Body of pancreas (tissue), 4 donors: ENCODE measurements around the gene PRDM15. TPM values are rescaled to one million over a fixed set of nuclear protein-coding genes. Genes with fewer than 3 reads are reported as not detected.

Experiments used
- ATAC-seq: fragments of 150-250 bp; one replicate; pipeline ENCODE4 v1.9.1; 2016
- DNase-seq, 4 donors: peaks; one replicate each; pipeline ENCODE4 v3.0.0-alpha.2; 2019
- H3K27ac ChIP-seq, 4 donors: fragments of 200-600 bp; sonication (generic); 1 replicate in 3 of 4; 2 replicates in 1 of 4; pipeline versions ENCODE4 v1.5.1 to v1.6.1; 2016 to 2019; ENCODE audit warnings: mild to moderate bottlenecking in 1 of 4, mixed read lengths in 1 of 4, moderate library complexity in 1 of 4
- H3K27me3 ChIP-seq, 2 donors: fragments of 200-600 bp; sonication (generic); one replicate each; pipeline ENCODE4 v1.6.0; 2016; ENCODE audit warnings: mild to moderate bottlenecking in 1 of 2
- H3K36me3 ChIP-seq, 2 donors: fragments of 200-600 bp; sonication (generic); replicated peaks in 1 of 2; 2 replicates each; pipeline ENCODE4 v1.5.1; 2016; ENCODE audit warnings: low read depth in 2 of 2; ENCODE audit not compliant: insufficient read depth in 1 of 2
- H3K4me1 ChIP-seq: fragments of 200-600 bp; sonication (generic); one replicate; pipeline ENCODE4 v1.6.0; 2016
- H3K4me3 ChIP-seq, 2 donors: fragments of 200-600 bp; sonication (generic); 1 replicate in 1 of 2; 2 replicates in 1 of 2; pipeline ENCODE4 v1.5.1; 2016 to 2019
- H3K9me3 ChIP-seq, 3 donors: fragments of 200-600 bp; sonication (generic); 1 replicate in 2 of 3; 2 replicates in 1 of 3; pipeline ENCODE4 v1.5.1; 2016
- POLR2A ChIP-seq, 3 donors: fragments of 450-650 bp; IDR thresholded peaks; one replicate each; pipeline ENCODE4 v1.6.1; 2016; ENCODE audit warnings: antibody characterized with exemption in 3 of 3, mild to moderate bottlenecking in 2 of 3
- WGBS, 2 donors: methylation state at CpG; one replicate each; pipeline ENCODE4 v1.1.5; 2017; 5-methylcytosine and 5-hydroxymethylcytosine counted together
- intact Hi-C: fragments of 100-400 bp; cut with DNase I; formaldehyde crosslinking; loops from one replicate; pipeline ENCODE4 v1.15.1; 2023
- total RNA-seq, 2 donors: library from RNA; depleted of rRNA; stranded (reverse); fragments of >200 nt; gene quantifications; one replicate each; pipeline ENCODE4 v1.1.0, GENCODE V29; 2016
- TF ChIP-seq, protein P1 (sequence below), 7 experiments: fragments of 450-650 bp in 4 of 7; fragments of 200-600 bp in 3 of 7; sonication (generic) in 3 of 7; IDR thresholded peaks; one replicate each; pipeline ENCODE4 v1.5.1; 2016 to 2019; ENCODE audit warnings: antibody characterized with exemption in 7 of 7

PRDM15 gene
- total RNA-seq, 2 donors from 2014 or later = 3.1 to 6.9 TPM

GRCh38 chr21:41801321-41802197 is 77.6 kb downstream of the PRDM15 start:
- intact Hi-C loops = no loop called here
- Histone ChIP-seq H3K36me3 (peaks cover 0 to 5% of the 10 kb centered on the region in 2 donors), H3K27ac (no peak overlapping the region), H3K9me3 (no peaks in the 10 kb centered on the region), H3K27me3 (no peaks in the 10 kb centered on the region), H3K4me1 (no peaks in the 10 kb centered on the region), H3K4me3 (no peak overlapping the region)
- TF ChIP-seq, protein P1, sequence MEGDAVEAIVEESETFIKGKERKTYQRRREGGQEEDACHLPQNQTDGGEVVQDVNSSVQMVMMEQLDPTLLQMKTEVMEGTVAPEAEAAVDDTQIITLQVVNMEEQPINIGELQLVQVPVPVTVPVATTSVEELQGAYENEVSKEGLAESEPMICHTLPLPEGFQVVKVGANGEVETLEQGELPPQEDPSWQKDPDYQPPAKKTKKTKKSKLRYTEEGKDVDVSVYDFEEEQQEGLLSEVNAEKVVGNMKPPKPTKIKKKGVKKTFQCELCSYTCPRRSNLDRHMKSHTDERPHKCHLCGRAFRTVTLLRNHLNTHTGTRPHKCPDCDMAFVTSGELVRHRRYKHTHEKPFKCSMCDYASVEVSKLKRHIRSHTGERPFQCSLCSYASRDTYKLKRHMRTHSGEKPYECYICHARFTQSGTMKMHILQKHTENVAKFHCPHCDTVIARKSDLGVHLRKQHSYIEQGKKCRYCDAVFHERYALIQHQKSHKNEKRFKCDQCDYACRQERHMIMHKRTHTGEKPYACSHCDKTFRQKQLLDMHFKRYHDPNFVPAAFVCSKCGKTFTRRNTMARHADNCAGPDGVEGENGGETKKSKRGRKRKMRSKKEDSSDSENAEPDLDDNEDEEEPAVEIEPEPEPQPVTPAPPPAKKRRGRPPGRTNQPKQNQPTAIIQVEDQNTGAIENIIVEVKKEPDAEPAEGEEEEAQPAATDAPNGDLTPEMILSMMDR (IDR thresholded peaks at IDR 0.05) = no peak
- TF ChIP-seq POLR2A (IDR thresholded peaks at IDR 0.05) = no peak
- WGBS, 2 donors = 83 to 88% methylated on average over 23 to 32 of the region's 32 CpGs
- no peak for DNase-seq
- ATAC-seq = no peak

DNA sequence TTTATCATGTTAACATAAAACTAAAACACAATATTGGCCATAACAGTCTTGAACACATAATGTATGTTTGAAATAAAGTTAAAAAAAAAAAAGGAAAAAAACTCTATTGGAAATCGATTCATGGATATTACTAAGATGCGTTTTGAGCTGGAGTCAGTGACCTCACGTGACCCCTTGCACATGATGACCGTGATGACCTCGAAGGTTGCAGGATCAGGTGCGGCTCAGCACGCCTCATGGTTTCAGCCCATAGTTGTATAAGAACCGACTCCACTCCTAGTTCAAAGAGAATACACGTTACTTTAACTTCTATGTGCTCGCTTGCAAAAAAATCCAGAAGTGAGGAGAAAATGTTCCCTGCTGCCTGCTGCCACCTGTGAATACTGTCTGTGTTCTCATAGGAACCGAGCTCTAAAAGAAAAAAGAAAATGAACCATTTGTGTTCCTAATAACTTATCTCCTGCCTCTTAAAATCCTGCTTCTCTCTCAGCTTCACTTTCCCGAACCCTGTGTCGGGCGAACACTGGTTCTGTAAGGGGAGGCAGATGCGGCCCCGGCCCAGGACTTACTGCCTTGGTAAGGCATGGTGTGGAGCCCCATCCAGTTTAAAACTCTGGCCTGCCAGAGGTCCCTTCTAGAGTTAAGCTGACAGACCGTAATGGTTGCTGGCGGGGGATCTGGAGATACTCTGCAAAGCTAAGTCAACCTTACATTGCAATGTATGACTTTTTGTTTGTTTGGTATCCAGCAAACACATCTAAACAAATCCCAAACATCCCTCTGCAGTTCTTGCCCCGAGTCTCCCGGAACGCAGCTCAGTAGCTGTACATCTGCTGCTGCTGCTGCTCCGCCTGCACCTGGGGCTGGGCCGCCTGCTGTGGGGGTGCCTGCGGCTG is 78.5 kb downstream of the PRDM15 start:
- Histone ChIP-seq H3K9me3 (no peaks in the 10 kb centered on the region), H3K27me3 (no peaks in the 10 kb centered on the region), H3K36me3 (peaks cover 0 to 5% of the 10 kb centered on the region in 2 donors), H3K4me1 (no peaks in the 10 kb centered on the region), H3K4me3 (no peak overlapping the region), H3K27ac (no peak overlapping the region)
- 79 to 82% methylated on average over 24 of the region's 24 CpGs for WGBS, 2 donors
- TF ChIP-seq POLR2A (IDR thresholded peaks at IDR 0.05) = no peak
- TF ChIP-seq, protein P1 (IDR thresholded peaks at IDR 0.05) = no peak
- intact Hi-C loops = no loop called here
- no peak for DNase-seq
- ATAC-seq = no peak

DNA sequence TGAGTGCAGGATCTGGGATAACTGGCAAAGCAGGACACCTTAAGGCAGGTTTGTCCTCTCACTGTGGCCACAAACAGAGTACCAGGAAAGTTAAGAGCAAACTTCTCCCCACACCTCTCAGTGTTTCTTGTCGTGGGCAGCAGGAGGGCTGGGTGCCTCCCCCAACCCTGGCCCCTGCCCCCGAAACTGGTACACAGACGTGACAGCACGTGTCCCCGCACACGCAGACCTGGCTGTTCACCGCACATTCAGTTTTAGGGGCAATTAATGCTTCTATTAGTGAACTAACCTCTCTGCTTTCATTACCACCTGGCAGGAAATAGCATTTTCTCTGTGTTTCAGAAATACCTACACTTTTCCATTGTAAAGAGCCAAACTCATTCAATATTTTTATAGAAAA is 79.4 kb downstream of the PRDM15 start:
- H3K27me3 ChIP-seq = no peaks in the 10 kb centered on the region
- no peak overlapping the region for H3K27ac ChIP-seq
- no peak for ATAC-seq
- no peaks in the 10 kb centered on the region for H3K4me1 ChIP-seq
- TF ChIP-seq, protein P1 (IDR thresholded peaks at IDR 0.05) = no peak
- no peak for TF ChIP-seq POLR2A (IDR thresholded peaks at IDR 0.05)
- intact Hi-C loops = no loop called here
- no peak for DNase-seq
- no peaks in the 10 kb centered on the region for H3K9me3 ChIP-seq
- 78 to 92% methylated on average over 7 of the region's 7 CpGs for WGBS, 2 donors
- peaks cover 0 to 5% of the 10 kb centered on the region in 2 donors for H3K36me3 ChIP-seq
- no peak overlapping the region for H3K4me3 ChIP-seq

DNA sequence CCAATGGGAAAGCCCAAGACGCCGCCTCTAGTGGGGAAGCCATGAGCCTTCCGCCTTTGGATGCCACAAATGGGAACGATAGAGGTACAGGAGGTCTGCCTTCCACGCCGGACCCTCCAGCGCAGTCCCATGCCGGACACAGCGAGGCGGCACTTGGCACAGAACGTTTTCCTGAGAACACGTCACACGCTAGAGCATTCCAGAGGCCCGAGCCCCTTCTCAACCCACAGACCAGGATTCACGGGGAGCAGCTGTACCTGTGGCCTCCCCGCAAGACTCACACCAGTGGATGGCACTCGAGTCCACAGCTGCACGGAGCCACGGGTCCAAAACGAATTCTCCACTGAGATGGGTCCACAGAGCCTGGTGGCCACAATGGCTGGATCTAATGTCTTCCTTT is 80.8 kb downstream of the PRDM15 start:
- Histone ChIP-seq H3K36me3 (peaks cover 0 to 5% of the 10 kb centered on the region in 2 donors), H3K9me3 (no peaks in the 10 kb centered on the region), H3K27me3 (no peaks in the 10 kb centered on the region), H3K4me3 (no peak overlapping the region), H3K4me1 (no peaks in the 10 kb centered on the region), H3K27ac (no peak overlapping the region)
- TF ChIP-seq POLR2A (IDR thresholded peaks at IDR 0.05) = no peak
- DNase-seq = no peak
- 86 to 94% methylated on average over 16 to 20 of the region's 20 CpGs for WGBS, 2 donors
- ATAC-seq = no peak
- intact Hi-C loops = no loop called here

DNA sequence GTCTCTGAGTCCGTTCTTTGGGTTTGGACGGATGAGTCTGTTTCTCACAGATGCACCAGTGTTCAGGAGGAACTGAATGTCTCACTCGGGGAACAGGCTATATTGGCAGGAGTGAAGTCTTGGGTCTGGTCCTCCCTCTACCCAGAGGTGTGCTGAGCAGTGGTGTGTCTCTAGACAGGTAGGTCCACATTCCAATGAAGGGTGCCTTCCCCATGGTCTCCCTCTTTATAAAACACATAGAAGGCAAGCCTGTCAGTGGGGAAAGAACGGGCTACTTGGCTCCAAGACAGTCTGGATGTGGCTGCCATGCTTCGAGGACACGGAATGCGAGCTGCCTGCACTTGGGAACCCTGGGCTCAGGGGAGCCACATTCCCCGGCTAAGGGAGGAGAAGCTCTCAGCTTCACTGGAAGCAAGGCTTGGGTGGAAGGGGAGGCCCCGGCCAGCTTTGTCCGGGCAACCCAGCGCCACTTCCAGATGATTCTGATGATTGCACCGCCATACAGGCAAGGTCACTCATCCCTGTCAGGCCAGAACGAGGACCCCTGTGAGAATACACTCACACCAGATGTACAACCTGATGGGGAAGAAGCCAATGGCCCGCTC is 82.6 kb downstream of the PRDM15 start:
- Histone ChIP-seq H3K27me3 (no peaks in the 10 kb centered on the region), H3K36me3 (peaks cover 0 to 1% of the 10 kb centered on the region in 2 donors), H3K27ac (no peak overlapping the region), H3K4me3 (no peak overlapping the region), H3K9me3 (peaks cover 0 to 6% (median 0%) of the 10 kb centered on the region in 3 donors), H3K4me1 (no peaks in the 10 kb centered on the region)
- whole genome bisulfite sequencing, 2 donors = 85 to 86% methylated on average over 11 to 14 of the region's 14 CpGs
- no peak for TF ChIP-seq POLR2A (IDR thresholded peaks at IDR 0.05)
- TF ChIP-seq, protein P1 (IDR thresholded peaks at IDR 0.05) = no peak
- intact Hi-C loops = no loop called here
- DNase-seq (no peak), ATAC-seq (no peak)
